GM12875 (cell line): ENCODE results near the gene GUCY2D.

ENCODE experiments used
- H3K4me3 ChIP-seq: one replicate; pipeline ENCODE4 v1.5.1; 2011; ENCODE audit warnings: low read depth, low read length, control low read depth
- CTCF ChIP-seq: IDR thresholded peaks from 2 replicates; pipeline ENCODE4 v1.5.1; 2011; ENCODE audit warnings: low read depth, mild to moderate bottlenecking, control low read depth, inconsistent platforms, low read length, moderate library complexity, borderline replicate concordance; ENCODE audit not compliant: insufficient read depth

The GUCY2D gene

DNA sequence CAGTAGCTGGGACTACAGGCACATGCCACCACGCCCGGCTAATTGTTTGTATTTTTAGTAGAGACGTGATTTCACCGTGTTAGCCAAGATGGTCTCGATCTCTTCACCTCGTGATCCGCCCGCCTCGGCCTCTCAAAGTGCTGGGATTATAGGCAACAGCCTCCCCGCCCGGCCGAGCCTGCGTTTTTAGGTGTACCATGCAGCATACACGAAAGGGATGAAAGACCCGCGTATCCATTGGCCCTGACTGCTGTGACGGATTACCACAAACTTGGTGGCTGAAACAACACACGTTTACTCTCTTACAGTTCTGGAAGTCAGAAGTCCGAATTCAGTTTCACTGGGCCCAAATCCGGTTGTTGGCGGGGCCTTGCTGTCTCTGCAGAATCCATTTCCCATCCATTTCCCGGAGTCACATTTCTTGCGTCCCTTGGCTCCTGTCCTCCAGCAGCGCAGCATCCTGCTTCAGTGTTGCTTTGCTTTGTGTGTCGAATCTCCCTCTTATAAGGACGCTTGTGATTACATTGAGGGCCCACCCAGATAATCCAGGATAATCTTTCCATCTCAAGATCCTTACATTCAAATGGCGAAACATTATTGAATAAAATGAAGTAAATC lies 8.3 kb upstream of the GUCY2D start:
- TF ChIP-seq CTCF: no peak
- no peak overlapping the region for H3K4me3 ChIP-seq

DNA sequence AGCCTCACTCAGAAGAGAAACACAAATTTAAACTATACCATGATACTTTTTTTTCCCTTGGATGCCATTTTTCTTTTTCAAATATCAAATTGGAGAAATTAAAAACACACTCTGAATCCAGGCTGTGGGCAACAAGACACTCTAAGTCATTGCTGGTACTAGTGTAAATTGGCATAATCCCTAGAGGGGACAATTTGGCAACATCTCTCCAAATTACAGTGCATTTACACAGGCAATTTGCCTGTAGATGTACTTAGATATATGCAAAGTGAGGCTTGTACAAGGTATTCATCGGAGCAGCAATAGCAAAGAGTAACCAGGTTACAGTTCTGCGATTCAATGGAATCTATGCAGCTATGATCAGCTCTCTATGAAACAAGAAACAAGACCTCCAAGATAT lies 6.7 kb upstream of the GUCY2D start:
- no peak for TF ChIP-seq CTCF

DNA sequence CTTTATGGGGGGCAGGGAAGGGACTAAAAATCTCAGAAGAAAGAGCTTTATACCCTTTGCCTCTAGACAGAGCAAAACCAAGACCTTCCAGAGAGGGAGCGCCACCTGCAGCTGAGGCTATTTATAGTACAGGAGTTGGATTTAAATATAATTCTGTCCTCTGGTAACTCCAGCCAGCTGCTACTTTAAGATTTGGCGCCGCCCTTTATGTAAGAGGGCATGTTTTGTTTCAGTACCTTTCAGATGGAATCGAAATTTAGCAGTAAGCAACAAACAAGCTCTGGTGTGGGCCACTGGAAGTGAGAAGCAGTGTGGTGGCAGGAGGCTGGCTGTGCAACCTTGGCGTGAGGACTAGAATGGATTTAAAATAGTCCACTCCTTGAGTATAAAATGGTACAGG lies 5.2 kb upstream of the GUCY2D start:
- no peak overlapping the region for H3K4me3 ChIP-seq
- TF ChIP-seq CTCF: no peak

More for the DNA sequence above, 6.7 kb upstream of the GUCY2D start:
- no peak overlapping the region for H3K4me3 ChIP-seq

- no peak for TF ChIP-seq CTCF
- H3K4me3 ChIP-seq: no peak overlapping the region
Observed at GRCh38 chr17:8002721-8003593, 542 bp downstream of the GUCY2D start.

DNA sequence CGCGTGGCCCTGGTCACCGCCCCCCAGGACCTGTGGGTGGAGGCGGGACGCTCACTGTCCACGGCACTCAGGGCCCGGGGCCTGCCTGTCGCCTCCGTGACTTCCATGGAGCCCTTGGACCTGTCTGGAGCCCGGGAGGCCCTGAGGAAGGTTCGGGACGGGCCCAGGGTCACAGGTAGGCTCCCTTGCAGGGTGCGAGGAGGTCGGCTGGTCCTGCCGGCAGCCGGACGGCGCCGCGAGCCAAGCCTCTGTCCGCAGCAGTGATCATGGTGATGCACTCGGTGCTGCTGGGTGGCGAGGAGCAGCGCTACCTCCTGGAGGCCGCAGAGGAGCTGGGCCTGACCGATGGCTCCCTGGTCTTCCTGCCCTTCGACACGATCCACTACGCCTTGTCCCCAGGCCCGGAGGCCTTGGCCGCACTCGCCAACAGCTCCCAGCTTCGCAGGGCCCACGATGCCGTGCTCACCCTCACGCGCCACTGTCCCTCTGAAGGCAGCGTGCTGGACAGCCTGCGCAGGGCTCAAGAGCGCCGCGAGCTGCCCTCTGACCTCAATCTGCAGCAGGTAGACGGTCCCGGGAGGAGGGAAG lies 1.3 kb downstream of the GUCY2D start:
- no peak overlapping the region for H3K4me3 ChIP-seq
- no peak for TF ChIP-seq CTCF

- no peak for TF ChIP-seq CTCF
- no peak overlapping the region for H3K4me3 ChIP-seq
Observed at GRCh38 chr17:8004899-8005298, 2.5 kb downstream of the GUCY2D start.

GRCh38 chr17:8005357-8005756 lies 2.9 kb downstream of the GUCY2D start:
- no peak overlapping the region for H3K4me3 ChIP-seq

More at GRCh38 chr17:8005357-8005756, 2.9 kb downstream of the GUCY2D start:
- TF ChIP-seq CTCF: no peak
